Large intestine (tissue), 12 donors: ENCODE results near the gene MRPL1. TPM values are rescaled to one million over a fixed set of nuclear protein-coding genes. Genes with fewer than 3 reads are reported as not detected.

Experiments
- DNase-seq, 2 donors: peaks; one replicate each; pipeline versions ENCODE4 v3.0.0 to v3.0.0-alpha.2; 2013
- H3K27ac ChIP-seq: one replicate; pipeline ENCODE4 v1.5.1; 2013; ENCODE audit warnings: low read length
- H3K27me3 ChIP-seq: 2 replicates; pipeline ENCODE4 v1.6.1; 2013; ENCODE audit warnings: low read length; ENCODE audit not compliant: control insufficient read depth, insufficient read depth
- H3K36me3 ChIP-seq: 2 replicates; pipeline ENCODE4 v1.6.1; 2013; ENCODE audit warnings: low read length; ENCODE audit not compliant: control insufficient read depth, insufficient read depth
- H3K4me1 ChIP-seq: one replicate; pipeline ENCODE4 v1.6.1; 2013; ENCODE audit warnings: low read length; ENCODE audit not compliant: control insufficient read depth, insufficient read depth
- H3K4me3 ChIP-seq: one replicate; pipeline ENCODE4 v1.5.1; 2013; ENCODE audit warnings: low read length
- H3K9me3 ChIP-seq: one replicate; pipeline ENCODE4 v1.6.1; 2013; ENCODE audit warnings: mild to moderate bottlenecking, low read depth, low read length, moderate library complexity; ENCODE audit not compliant: control insufficient read depth
- WGBS: methylation state at CpG from one replicate; pipeline ENCODE4 v1.1.5; 2013; ENCODE audit warnings: low lambda C conversion rate; ENCODE audit not compliant: insufficient coverage; 5-methylcytosine and 5-hydroxymethylcytosine counted together
- long read RNA-seq, 11 donors: transcript quantifications; one replicate each; lab custom pipeline, GENCODE V29; 2026
- polyA plus RNA-seq: library from polyadenylated mRNA; unstranded; fragments of 120-200 nt; gene quantifications from one replicate; pipeline ENCODE4 v1.2.1, GENCODE V29; 2013

MRPL1 gene
- 36.8 TPM for polyA plus RNA-seq
- long read RNA-seq, donor 1, transcript MRPL1-201 (9 exons, 1,490 nt): major isoform, 6 of 6 reads
- long read RNA-seq, donor 1, partial matches to known transcripts: 0 of 6 reads
- long read RNA-seq, donor 1, other reads (novel, unspliced or antisense): 0 of 6 reads
- long read RNA-seq, donor 2, transcript MRPL1-201 (9 exons, 1,490 nt): major isoform, 7 of 7 reads
- long read RNA-seq, donor 2, partial matches to known transcripts: 0 of 7 reads
- long read RNA-seq, donor 2, other reads (novel, unspliced or antisense): 0 of 7 reads
- long read RNA-seq, donor 3, transcript MRPL1-201 (9 exons, 1,490 nt): major isoform, 32 of 53 reads
- long read RNA-seq, donor 3, partial matches to known transcripts: 21 of 53 reads
- long read RNA-seq, donor 3, other reads (novel, unspliced or antisense): 0 of 53 reads
- long read RNA-seq, donor 4, partial matches to known transcripts: 0 of 4 reads
- long read RNA-seq, donor 4, other reads (novel, unspliced or antisense): 0 of 4 reads
- long read RNA-seq, donor 5, transcript MRPL1-201 (9 exons, 1,490 nt): major isoform, 6 of 6 reads
- long read RNA-seq, donor 5, partial matches to known transcripts: 0 of 6 reads
- long read RNA-seq, donor 5, other reads (novel, unspliced or antisense): 0 of 6 reads
- long read RNA-seq, donor 6, transcript MRPL1-201 (9 exons, 1,490 nt): major isoform, 16 of 16 reads
- long read RNA-seq, donor 6, partial matches to known transcripts: 0 of 16 reads
- long read RNA-seq, donor 6, other reads (novel, unspliced or antisense): 0 of 16 reads
- long read RNA-seq, donor 7, transcript MRPL1-201 (9 exons, 1,490 nt): major isoform, 9 of 9 reads
- long read RNA-seq, donor 7, partial matches to known transcripts: 0 of 9 reads
- long read RNA-seq, donor 7, other reads (novel, unspliced or antisense): 0 of 9 reads
- long read RNA-seq, donor 8, transcript MRPL1-201 (9 exons, 1,490 nt): major isoform, 20 of 38 reads
- long read RNA-seq, donor 8, partial matches to known transcripts: 18 of 38 reads
- long read RNA-seq, donor 8, other reads (novel, unspliced or antisense): 0 of 38 reads
- long read RNA-seq, donor 9, transcript MRPL1-201 (9 exons, 1,490 nt): major isoform, 25 of 44 reads
- long read RNA-seq, donor 9, partial matches to known transcripts: 19 of 44 reads
- long read RNA-seq, donor 9, other reads (novel, unspliced or antisense): 0 of 44 reads
- long read RNA-seq, donor 10, transcript MRPL1-201 (9 exons, 1,490 nt): major isoform, 25 of 30 reads
- long read RNA-seq, donor 10, partial matches to known transcripts: 5 of 30 reads
- long read RNA-seq, donor 10, other reads (novel, unspliced or antisense): 0 of 30 reads
- long read RNA-seq, donor 11, transcript MRPL1-201 (9 exons, 1,490 nt): major isoform, 17 of 17 reads
- long read RNA-seq, donor 11, partial matches to known transcripts: 0 of 17 reads
- long read RNA-seq, donor 11, other reads (novel, unspliced or antisense): 0 of 17 reads

GRCh38 chr4:77862478-77863216 lies at the start of gene MRPL1:
Gene MRPL1, plus strand, starts transcription at chr4:77862830. Its CDS starts 19 bp downstream, at chr4:77862849.
- Histone ChIP-seq H3K27ac (peak within 1 kb of the TSS; percentile 97), H3K36me3 (no peaks in the 10 kb centered on the region), H3K4me3 (peak within 1 kb of the TSS; percentile 83), H3K27me3 (no peaks in the 10 kb centered on the region), H3K4me1 (peaks cover 6% of the 10 kb centered on the region), H3K9me3 (no peaks in the 10 kb centered on the region)
- DNase-seq: peak; percentile 84 to 95
- WGBS: 0% methylated on average over 2 of the region's 33 CpGs

GRCh38 chr4:77815636-77816035 lies 47.0 kb upstream of the MRPL1 start:
- peak overlapping the region; percentile 0 for H3K27ac ChIP-seq
- no peaks in the 10 kb centered on the region for H3K9me3 ChIP-seq
- DNase-seq: peak in 1 of 2 donors; percentile 15
- peaks cover 12% of the 10 kb centered on the region for H3K4me1 ChIP-seq
- no peaks in the 10 kb centered on the region for H3K27me3 ChIP-seq
- H3K4me3 ChIP-seq: no peak overlapping the region
- peaks cover 2% of the 10 kb centered on the region for H3K36me3 ChIP-seq

GRCh38 chr4:77816546-77816945 lies 46.1 kb upstream of the MRPL1 start:
- Histone ChIP-seq H3K9me3 (no peaks in the 10 kb centered on the region), H3K27ac (peak overlapping the region; percentile 94), H3K4me1 (peaks cover 17% of the 10 kb centered on the region), H3K4me3 (no peak overlapping the region), H3K36me3 (no peaks in the 10 kb centered on the region), H3K27me3 (no peaks in the 10 kb centered on the region)
- DNase-seq: no peak
- 60% methylated on average over 1 of the region's 2 CpGs for WGBS

- Histone ChIP-seq H3K27me3 (no peaks in the 10 kb centered on the region), H3K4me1 (peaks cover 17% of the 10 kb centered on the region), H3K4me3 (peak overlapping the region; percentile 65), H3K27ac (peak overlapping the region; percentile 94), H3K36me3 (no peaks in the 10 kb centered on the region), H3K9me3 (no peaks in the 10 kb centered on the region)
- DNase-seq: peak; percentile 70 to 89
- WGBS: 100% methylated on average over 1 of the region's 8 CpGs
These were observed 45.1 kb upstream of the MRPL1 start for GRCh38 chr4:77817304-77818072.

GRCh38 chr4:77818073-77818601 lies 44.5 kb upstream of the MRPL1 start:
- H3K27me3 ChIP-seq: no peaks in the 10 kb centered on the region
- no peaks in the 10 kb centered on the region for H3K36me3 ChIP-seq
- WGBS: no CpG with 5 or more reads among the region's 13 CpGs
- H3K4me1 ChIP-seq: peaks cover 17% of the 10 kb centered on the region
- peak overlapping the region; percentile 65 for H3K4me3 ChIP-seq
- peak in 1 of 2 donors; percentile 75 for DNase-seq
- peak overlapping the region; percentile 94 for H3K27ac ChIP-seq
- no peaks in the 10 kb centered on the region for H3K9me3 ChIP-seq

- H3K4me1 ChIP-seq: peaks cover 17% of the 10 kb centered on the region
- 0% methylated on average over 1 of the region's 89 CpGs for WGBS
- DNase-seq: peak; percentile 77 to 89
- no peaks in the 10 kb centered on the region for H3K27me3 ChIP-seq
- H3K4me3 ChIP-seq: peak within 1 kb of the TSS; percentile 97
- H3K27ac ChIP-seq: peak within 1 kb of the TSS; percentile 99
- no peaks in the 10 kb centered on the region for H3K9me3 ChIP-seq
- H3K36me3 ChIP-seq: no peaks in the 10 kb centered on the region
These were observed 43.8 kb upstream of the MRPL1 start, which contains the start of gene CNOT6L for GRCh38 chr4:77818602-77819403. Gene CNOT6L, minus strand, starts transcription at chr4:77819368. Its CDS starts 60 bp downstream, at chr4:77819308.

GRCh38 chr4:77819404-77819842 lies 43.2 kb upstream of the MRPL1 start:
- Histone ChIP-seq H3K4me3 (peak overlapping the region; percentile 97), H3K27ac (peak overlapping the region; percentile 99), H3K27me3 (no peaks in the 10 kb centered on the region), H3K4me1 (peaks cover 16% of the 10 kb centered on the region), H3K9me3 (no peaks in the 10 kb centered on the region), H3K36me3 (no peaks in the 10 kb centered on the region)
- DNase-seq: no peak
- WGBS: no CpG with 5 or more reads among the region's 66 CpGs

- Histone ChIP-seq H3K27ac (peak overlapping the region; percentile 95), H3K9me3 (no peaks in the 10 kb centered on the region), H3K4me3 (peak overlapping the region; percentile 95), H3K4me1 (peaks cover 12% of the 10 kb centered on the region), H3K36me3 (no peaks in the 10 kb centered on the region), H3K27me3 (no peaks in the 10 kb centered on the region)
- whole genome bisulfite sequencing: no CpG with 5 or more reads among the region's 81 CpGs
- DNase-seq: peak; percentile 91 to 95
These were observed 42.6 kb upstream of the MRPL1 start for GRCh38 chr4:77819843-77820648.
